ENCODE results near the gene CD86. TPM values are rescaled to one million over a fixed set of nuclear protein-coding genes. Genes with fewer than 3 reads are reported as not detected.

CD86 gene
- total RNA-seq, 1 experiment from 2014 or later = not detected

DNA sequence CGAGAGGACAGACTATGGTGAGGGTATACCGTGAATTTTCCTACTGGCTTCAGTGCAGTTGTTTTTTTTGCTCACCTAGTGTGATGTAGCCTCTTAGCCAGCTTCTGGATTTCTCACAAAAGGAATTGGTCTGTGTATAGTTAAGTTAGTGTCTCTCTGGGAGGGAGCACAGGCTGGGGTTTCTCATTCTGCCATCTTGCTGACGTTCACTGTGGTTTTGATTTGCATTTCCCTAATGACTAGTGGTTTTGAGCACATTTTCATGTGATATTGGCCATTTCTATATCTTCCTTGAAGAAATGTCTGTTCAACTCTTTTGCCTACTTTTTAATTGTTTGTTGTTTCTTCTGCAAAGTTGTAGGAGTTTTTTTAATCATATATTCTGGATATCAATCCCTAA is 2.2 kb upstream of the CD86 start:
- no TSS peak for BruUV-seq (replicated peaks)
- Histone ChIP-seq H3K4me3 (ENCODE audit: low read depth in 2 of 2, low read length in 2 of 2) (no peak overlapping the region), H3K9me3 (ENCODE audit: control insufficient read depth, insufficient read depth, low read depth, low read length) (no peaks in the 10 kb centered on the region), H3K27ac (ENCODE audit: low read length) (no peak overlapping the region), H3K36me3 (ENCODE audit: control insufficient read depth, insufficient read depth, low read length) (no peaks in the 10 kb centered on the region), H3K4me1 (ENCODE audit: control insufficient read depth, insufficient read depth, low read length) (no peaks in the 10 kb centered on the region), H3K27me3 (ENCODE audit: control insufficient read depth, insufficient read depth, low read length) (peaks cover 9% of the 10 kb centered on the region; the same call in 1 of the 2 replicates)
- intact Hi-C loops (cut with micrococcal nuclease; ENCODE audit: unreplicated experiment) = no loop called here
- ATAC-seq = no peak
- POLR2A ChIA-PET = no interaction called here
- in situ Hi-C loops (cut with HindIII; ENCODE audit: low pct_unique_long_range_greater_than_20kb, low sequenced_read_pairs) = no loop called here
- TF ChIP-seq, protein P1, sequence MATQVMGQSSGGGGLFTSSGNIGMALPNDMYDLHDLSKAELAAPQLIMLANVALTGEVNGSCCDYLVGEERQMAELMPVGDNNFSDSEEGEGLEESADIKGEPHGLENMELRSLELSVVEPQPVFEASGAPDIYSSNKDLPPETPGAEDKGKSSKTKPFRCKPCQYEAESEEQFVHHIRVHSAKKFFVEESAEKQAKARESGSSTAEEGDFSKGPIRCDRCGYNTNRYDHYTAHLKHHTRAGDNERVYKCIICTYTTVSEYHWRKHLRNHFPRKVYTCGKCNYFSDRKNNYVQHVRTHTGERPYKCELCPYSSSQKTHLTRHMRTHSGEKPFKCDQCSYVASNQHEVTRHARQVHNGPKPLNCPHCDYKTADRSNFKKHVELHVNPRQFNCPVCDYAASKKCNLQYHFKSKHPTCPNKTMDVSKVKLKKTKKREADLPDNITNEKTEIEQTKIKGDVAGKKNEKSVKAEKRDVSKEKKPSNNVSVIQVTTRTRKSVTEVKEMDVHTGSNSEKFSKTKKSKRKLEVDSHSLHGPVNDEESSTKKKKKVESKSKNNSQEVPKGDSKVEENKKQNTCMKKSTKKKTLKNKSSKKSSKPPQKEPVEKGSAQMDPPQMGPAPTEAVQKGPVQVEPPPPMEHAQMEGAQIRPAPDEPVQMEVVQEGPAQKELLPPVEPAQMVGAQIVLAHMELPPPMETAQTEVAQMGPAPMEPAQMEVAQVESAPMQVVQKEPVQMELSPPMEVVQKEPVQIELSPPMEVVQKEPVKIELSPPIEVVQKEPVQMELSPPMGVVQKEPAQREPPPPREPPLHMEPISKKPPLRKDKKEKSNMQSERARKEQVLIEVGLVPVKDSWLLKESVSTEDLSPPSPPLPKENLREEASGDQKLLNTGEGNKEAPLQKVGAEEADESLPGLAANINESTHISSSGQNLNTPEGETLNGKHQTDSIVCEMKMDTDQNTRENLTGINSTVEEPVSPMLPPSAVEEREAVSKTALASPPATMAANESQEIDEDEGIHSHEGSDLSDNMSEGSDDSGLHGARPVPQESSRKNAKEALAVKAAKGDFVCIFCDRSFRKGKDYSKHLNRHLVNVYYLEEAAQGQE (IDR thresholded peaks at IDR 0.05; ENCODE audit: insufficient read depth in 1 of 2, low read depth in 2 of 2, low read length in 1 of 2) = no peak
- no peak for TF ChIP-seq POLR2AphosphoS5 (IDR thresholded peaks at IDR 0.05; ENCODE audit: low read depth, low read length)
- TF ChIP-seq SIN3A (IDR thresholded peaks at IDR 0.05; ENCODE audit: borderline replicate concordance, insufficient read depth, low read depth, low read length) = no peak
- TF ChIP-seq TCF7L2 (IDR thresholded peaks at IDR 0.05; ENCODE audit: low read depth, low read length) = no peak
- TF ChIP-seq, protein P2, sequence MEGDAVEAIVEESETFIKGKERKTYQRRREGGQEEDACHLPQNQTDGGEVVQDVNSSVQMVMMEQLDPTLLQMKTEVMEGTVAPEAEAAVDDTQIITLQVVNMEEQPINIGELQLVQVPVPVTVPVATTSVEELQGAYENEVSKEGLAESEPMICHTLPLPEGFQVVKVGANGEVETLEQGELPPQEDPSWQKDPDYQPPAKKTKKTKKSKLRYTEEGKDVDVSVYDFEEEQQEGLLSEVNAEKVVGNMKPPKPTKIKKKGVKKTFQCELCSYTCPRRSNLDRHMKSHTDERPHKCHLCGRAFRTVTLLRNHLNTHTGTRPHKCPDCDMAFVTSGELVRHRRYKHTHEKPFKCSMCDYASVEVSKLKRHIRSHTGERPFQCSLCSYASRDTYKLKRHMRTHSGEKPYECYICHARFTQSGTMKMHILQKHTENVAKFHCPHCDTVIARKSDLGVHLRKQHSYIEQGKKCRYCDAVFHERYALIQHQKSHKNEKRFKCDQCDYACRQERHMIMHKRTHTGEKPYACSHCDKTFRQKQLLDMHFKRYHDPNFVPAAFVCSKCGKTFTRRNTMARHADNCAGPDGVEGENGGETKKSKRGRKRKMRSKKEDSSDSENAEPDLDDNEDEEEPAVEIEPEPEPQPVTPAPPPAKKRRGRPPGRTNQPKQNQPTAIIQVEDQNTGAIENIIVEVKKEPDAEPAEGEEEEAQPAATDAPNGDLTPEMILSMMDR (IDR thresholded peaks at IDR 0.05) = no peak
- DNase-seq (ENCODE audit: low read depth, low spot score) = no peak
- CTCF ChIA-PET = no interaction called here

DNA sequence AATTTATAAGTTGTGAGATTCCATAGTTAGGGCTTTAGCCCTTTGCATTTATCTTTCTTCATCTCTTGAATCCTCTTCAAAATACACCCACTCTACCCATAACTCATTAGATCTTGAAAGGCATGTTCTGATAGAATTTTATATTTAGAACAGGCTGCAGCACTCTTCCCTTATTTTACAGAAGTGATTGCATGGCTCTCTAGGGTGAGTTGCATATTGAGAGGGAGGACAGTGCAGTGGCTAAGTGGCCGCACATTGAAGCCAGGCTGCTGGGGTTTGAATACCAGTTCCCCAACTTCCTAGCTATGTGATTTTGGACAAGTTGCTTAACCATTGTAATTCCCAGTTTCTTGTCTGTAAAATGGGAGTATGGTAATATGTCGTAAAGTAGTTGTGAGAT is 2.5 kb downstream of the CD86 start:
- ChIA-PET POLR2A (no interaction called here), CTCF (no interaction called here)
- H3K4me3 ChIP-seq (ENCODE audit: low read depth in 2 of 2, low read length in 2 of 2) = no peak overlapping the region
- DNase-seq (ENCODE audit: low read depth, low spot score) = no peak
- intact Hi-C loops (cut with micrococcal nuclease; ENCODE audit: unreplicated experiment) (no loop called here), in situ Hi-C loops (cut with HindIII; ENCODE audit: low pct_unique_long_range_greater_than_20kb, low sequenced_read_pairs) (no loop called here)
- no peaks in the 10 kb centered on the region for H3K4me1 ChIP-seq (ENCODE audit: control insufficient read depth, insufficient read depth, low read length)
- H3K27me3 ChIP-seq (ENCODE audit: control insufficient read depth, insufficient read depth, low read length) = peaks cover 9% of the 10 kb centered on the region; the same call in 1 of the 2 replicates
- ATAC-seq = no peak
- TF ChIP-seq SIN3A (IDR thresholded peaks at IDR 0.05; ENCODE audit: borderline replicate concordance, insufficient read depth, low read depth, low read length) = no peak
- TF ChIP-seq, protein P1 (IDR thresholded peaks at IDR 0.05; ENCODE audit: insufficient read depth in 1 of 2, low read depth in 2 of 2, low read length in 1 of 2) = no peak
- TF ChIP-seq POLR2AphosphoS5 (IDR thresholded peaks at IDR 0.05; ENCODE audit: low read depth, low read length) = no peak
- TF ChIP-seq, protein P2 (IDR thresholded peaks at IDR 0.05) = no peak
- no peak for TF ChIP-seq TCF7L2 (IDR thresholded peaks at IDR 0.05; ENCODE audit: low read depth, low read length)
- no peaks in the 10 kb centered on the region for H3K9me3 ChIP-seq (ENCODE audit: control insufficient read depth, insufficient read depth, low read depth, low read length)
- H3K27ac ChIP-seq (ENCODE audit: low read length) = no peak overlapping the region
- no peaks in the 10 kb centered on the region for H3K36me3 ChIP-seq (ENCODE audit: control insufficient read depth, insufficient read depth, low read length)
- BruUV-seq (replicated peaks) = no TSS peak
